Endothelial cell of umbilical vein (primary cell): ENCODE results near the gene GDPGP1.

ENCODE experiments used
- MYC ChIP-seq: IDR thresholded peaks from one replicate; pipeline ENCODE4 v1.6.1; 2011; ENCODE audit warnings: mild to moderate bottlenecking, low read depth, low read length
- TF ChIP-seq, protein P1 (sequence below), 2 donors: IDR thresholded peaks; 1 replicate in 1 of 2; 2 replicates in 1 of 2; pipeline ENCODE4 v1.5.1; 2011; ENCODE audit warnings: low read length in 2 of 2, mild to moderate bottlenecking in 2 of 2, moderate library complexity in 2 of 2, control low read depth in 1 of 2, inconsistent platforms in 1 of 2, low read depth in 1 of 2; ENCODE audit not compliant: insufficient read depth in 1 of 2; ENCODE audit errors: extremely low read depth in 1 of 2

GRCh38 chr15:90191794-90192509, 42.1 kb upstream of the GDPGP1 start:
- TF ChIP-seq MYC: no peak
- TF ChIP-seq, protein P1, sequence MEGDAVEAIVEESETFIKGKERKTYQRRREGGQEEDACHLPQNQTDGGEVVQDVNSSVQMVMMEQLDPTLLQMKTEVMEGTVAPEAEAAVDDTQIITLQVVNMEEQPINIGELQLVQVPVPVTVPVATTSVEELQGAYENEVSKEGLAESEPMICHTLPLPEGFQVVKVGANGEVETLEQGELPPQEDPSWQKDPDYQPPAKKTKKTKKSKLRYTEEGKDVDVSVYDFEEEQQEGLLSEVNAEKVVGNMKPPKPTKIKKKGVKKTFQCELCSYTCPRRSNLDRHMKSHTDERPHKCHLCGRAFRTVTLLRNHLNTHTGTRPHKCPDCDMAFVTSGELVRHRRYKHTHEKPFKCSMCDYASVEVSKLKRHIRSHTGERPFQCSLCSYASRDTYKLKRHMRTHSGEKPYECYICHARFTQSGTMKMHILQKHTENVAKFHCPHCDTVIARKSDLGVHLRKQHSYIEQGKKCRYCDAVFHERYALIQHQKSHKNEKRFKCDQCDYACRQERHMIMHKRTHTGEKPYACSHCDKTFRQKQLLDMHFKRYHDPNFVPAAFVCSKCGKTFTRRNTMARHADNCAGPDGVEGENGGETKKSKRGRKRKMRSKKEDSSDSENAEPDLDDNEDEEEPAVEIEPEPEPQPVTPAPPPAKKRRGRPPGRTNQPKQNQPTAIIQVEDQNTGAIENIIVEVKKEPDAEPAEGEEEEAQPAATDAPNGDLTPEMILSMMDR (IDR thresholded peaks at IDR 0.05; ENCODE audit: extremely low read depth in 1 of 2, insufficient read depth in 1 of 2, low read depth in 1 of 2, low read length in 2 of 2): no peak
